ENCODE data around the gene CDHR2.

CDHR2 gene

DNA sequence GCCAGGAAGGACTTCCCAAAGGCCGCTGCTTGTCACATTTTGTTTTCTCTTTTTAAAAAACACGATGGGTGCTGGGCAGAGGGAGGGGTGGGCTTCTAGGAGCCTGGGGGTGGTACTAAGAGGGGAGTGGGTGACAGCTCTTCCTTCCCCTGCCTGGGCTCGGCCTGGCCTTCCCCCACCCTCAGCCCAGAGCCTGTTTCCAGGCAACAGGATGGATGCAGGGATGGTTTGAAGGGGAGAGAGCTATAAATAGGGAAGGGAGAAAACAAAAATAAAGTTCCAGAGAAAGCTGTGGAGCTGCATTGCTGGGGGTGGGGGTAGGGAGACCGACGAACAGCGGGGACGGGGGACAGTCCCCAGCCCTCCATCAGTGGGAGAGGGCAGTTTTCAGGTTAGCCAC, 67.4 kb downstream of the CDHR2 start:
- no peak for DNase-seq (ENCODE audit: low read depth in 4 of 4, low spot score in 1 of 4)

DNA sequence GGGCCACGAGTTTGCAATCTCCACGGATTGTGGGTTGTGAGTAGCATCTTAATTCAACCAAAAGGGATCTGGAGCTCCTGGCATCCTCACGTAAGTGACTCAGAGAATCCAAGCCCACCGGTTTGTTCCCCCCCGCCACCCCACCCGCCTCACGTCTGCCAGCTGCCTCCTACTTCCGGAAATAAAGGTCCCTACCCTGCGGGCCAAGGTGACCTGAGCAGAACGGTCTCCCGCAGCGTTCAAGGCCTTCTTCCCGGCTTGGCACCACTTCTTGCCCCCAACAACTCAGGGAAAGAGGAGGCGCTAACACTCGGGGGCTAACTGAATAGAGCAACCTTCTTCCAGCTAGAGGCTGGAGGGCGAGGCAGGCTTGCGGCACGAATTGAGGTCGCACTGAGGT, 69.6 kb downstream of the CDHR2 start:
- DNase-seq (ENCODE audit: low read depth in 4 of 4, low spot score in 1 of 4): no peak

DNA sequence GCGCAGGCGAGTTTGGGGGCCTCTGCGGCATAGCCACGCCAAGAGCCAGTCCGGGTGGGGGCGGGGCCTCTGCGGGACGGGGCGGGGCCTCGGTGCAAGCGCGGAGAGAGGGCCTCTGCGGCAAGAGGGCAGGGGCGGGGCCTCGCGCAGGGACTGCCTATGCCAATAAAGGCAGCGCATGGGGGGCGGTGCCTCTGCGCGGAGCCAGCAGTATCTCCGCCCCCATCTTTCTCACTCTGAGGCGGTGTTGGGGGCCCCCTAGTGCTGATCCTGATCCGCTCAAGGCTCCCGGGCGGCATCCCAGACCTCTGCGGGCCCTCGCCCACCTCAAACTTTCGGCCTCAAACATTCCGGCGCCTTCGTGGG, 70.0 kb downstream of the CDHR2 start:
- DNase-seq (ENCODE audit: low read depth in 4 of 4, low spot score in 1 of 4): peak; percentile 39 to 86 (median 60)

GRCh38 chr5:176619569-176620332, 70.6 kb downstream of the CDHR2 start:
- DNase-seq (ENCODE audit: low read depth in 4 of 4, low spot score in 1 of 4): no peak

DNA sequence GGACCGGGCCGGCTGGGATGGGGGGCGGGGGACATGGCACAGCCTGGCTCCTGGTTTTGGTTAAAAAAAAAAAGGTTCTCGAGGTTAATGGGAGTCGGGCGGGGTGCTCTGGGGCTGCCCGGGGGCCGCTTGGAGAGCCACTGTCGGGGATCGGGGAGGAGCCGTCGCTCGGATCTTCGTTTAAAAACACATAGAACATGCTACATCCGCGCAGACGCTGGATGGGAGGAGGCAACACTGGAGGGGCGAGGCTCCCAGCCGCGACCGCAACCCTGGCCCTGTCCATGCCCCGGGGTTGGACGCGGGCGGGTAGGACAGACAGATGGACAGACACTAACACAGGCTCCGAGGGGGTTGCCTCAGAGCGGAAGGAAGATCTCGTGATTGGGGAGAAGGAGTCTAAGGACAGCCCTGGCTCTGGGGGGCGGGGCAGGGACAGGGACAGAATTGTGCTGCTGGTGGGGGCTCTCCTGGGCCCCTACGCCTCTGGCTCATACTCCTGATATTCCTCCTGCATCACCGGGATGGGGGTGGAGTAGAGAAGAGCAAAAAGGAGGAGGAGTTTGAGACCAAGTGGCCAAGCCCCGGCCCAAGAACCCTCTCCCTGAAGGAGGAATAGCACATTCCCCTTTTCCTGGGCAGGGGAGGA, 71.3 kb downstream of the CDHR2 start:
- no peak for DNase-seq (ENCODE audit: low read depth in 4 of 4, low spot score in 1 of 4)

DNA sequence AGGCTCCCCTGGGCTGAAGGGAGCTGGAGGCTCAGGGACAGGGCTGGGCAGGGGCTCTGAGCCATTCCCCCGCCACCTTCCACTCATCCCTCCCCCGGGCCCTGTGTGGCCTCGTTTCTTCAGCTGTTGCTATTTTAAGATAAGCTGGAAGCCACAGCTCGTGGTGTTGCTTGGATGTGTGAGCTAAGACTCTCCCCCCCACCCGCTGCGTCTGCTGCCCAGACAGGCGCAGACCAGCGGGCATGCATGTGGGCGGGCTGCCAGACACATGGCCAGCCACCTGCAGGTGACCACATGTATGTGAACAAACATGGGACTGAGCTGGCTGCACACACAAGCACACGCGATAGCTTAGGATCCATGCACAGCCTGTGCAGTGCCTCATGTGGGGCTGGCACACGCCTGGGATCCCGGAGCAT, 72.5 kb downstream of the CDHR2 start:
- DNase-seq (ENCODE audit: low read depth in 4 of 4, low spot score in 1 of 4): no peak

DNA sequence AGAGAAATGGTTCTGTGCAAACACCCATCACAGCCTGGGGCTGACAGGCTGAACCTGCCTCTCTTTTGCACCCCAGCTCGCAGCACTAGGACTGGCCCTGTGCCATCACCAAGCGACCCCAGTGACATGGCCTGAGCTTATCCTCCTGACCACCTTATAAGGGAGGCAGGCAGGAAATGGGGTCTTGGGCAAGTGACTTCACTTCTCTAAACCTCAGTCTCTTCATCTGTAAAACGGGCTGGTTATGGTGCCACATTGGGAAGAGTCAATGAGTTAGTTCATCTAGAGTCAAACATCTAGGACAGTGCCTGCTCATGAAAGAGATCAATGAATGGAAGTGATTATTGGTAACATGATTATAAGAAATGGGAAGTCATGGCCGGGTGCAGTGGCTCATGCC, 75.0 kb downstream of the CDHR2 start:
- no peak for DNase-seq (ENCODE audit: low read depth in 4 of 4, low spot score in 1 of 4)

GRCh38 chr5:176624938-176625337, 75.8 kb downstream of the CDHR2 start:
- no peak for DNase-seq (ENCODE audit: low read depth in 4 of 4, low spot score in 1 of 4)

- no peak for DNase-seq (ENCODE audit: low read depth in 4 of 4, low spot score in 1 of 4)
Measured at GRCh38 chr5:176625512-176625911, 76.4 kb downstream of the CDHR2 start.

GRCh38 chr5:176625966-176626875, 77.1 kb downstream of the CDHR2 start:
- DNase-seq (ENCODE audit: low read depth in 4 of 4, low spot score in 1 of 4): no peak

DNA sequence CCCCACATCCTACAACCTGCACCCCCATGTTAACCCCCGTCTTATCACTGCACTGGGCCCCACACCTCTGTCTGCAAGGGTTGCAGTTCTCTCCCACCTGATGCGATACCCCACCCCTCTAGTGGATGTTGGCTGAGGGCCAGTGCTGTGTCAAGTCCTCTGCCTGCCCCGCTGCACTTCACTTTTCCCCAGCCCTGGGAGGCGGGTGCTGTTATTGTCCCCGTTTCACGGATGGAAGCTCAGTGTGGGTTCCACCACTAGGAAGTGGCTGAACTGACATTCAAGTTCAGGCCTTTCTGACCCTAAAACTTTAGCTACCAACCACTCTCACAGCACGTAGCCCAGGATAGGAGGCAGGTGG, 77.7 kb downstream of the CDHR2 start:
- no peak for DNase-seq (ENCODE audit: low read depth in 4 of 4, low spot score in 1 of 4)

DNA sequence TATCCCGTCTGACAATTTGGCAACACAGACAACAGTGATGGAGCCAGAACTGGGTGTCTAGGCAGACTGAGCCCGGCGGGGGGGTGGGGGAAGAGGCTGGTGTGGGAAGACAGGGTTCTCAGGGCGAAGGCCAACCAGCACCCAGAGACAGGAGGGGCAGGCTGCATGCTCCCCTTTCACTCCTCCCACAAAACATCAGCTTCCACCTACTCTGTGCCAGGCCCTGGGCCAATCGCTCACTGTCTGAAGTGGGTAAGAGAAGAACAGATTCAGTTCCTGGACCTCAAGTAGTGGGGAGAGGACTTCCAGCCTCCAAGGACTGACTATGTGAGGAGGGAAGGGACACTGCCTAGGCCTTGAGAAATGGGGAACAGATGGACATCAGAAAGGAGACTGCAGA, 78.4 kb downstream of the CDHR2 start:
- no peak for DNase-seq (ENCODE audit: low read depth in 4 of 4, low spot score in 1 of 4)

- DNase-seq (ENCODE audit: low read depth in 4 of 4, low spot score in 1 of 4): no peak
Measured at GRCh38 chr5:176628406-176629228, 79.5 kb downstream of the CDHR2 start.

DNA sequence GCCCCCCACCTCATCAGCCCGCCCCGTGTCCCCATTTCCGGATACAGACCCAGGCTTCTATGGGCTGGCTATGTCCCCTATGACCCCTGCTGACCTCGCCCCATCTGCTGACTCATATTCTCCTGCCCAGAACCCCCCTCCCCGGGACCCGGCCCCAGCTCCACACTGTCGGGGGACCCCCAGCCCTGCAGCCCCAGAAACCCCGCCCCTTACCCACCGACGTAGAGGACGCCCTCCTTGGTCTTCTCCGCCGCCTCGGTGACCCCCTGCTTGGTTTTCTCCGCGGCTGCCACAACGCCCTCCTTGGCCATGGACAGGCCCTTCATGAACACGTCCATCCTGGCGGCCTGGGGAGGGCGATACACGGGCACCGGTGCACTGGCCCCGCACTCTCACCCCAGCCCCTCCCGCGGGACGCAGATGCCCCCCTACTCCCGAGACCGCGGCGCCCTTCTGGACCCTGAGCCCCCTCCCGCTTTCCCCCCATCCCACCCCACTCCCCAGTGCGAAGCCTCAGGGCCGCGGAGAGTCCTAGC, 80.2 kb downstream of the CDHR2 start:
- DNase-seq (ENCODE audit: low read depth in 4 of 4, low spot score in 1 of 4): no peak

GRCh38 chr5:176629853-176630680, 80.9 kb downstream of the CDHR2 start, which contains the start of the genes EIF4E1B and SNCB:
Gene EIF4E1B, plus strand, starts transcription at chr5:176630675. Its CDS starts 12,113 bp downstream, at chr5:176642788.
Gene SNCB, minus strand, starts transcription at chr5:176630534. Its CDS starts 880 bp downstream, at chr5:176629654.
- DNase-seq (ENCODE audit: low read depth in 4 of 4, low spot score in 1 of 4): peak in 3 of 4 experiments; percentile 28 to 61 (median 46)

DNA sequence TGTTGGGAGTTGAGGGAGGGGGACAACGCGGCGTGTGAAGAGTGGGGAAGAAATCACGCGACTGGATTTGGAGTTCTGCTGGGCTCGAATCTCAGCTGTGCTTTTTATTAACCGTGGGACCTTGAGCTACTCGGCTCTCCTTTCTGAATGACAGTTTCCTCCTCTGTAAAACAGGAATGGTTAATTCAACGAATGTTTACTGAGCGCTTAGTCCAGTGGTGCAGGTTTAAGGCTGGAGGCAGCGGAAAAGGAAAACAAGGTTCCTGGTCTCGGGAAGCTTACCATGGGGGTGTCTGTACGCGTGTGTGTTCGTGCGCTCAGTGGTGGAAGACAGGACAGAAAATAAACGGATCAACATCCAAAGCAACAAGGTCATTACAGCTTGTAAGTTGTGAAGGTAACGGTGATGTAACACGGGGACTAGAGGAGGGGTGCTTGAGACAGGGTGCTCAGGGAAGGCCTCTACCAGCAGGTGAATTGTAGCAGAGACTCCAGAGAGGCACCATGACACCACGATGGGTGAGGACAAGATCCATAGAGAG, 81.6 kb downstream of the CDHR2 start:
- no peak for DNase-seq (ENCODE audit: low read depth in 4 of 4, low spot score in 1 of 4)

- DNase-seq (ENCODE audit: low read depth in 4 of 4, low spot score in 1 of 4): no peak
Measured at GRCh38 chr5:176631383-176632200, 82.5 kb downstream of the CDHR2 start.

DNA sequence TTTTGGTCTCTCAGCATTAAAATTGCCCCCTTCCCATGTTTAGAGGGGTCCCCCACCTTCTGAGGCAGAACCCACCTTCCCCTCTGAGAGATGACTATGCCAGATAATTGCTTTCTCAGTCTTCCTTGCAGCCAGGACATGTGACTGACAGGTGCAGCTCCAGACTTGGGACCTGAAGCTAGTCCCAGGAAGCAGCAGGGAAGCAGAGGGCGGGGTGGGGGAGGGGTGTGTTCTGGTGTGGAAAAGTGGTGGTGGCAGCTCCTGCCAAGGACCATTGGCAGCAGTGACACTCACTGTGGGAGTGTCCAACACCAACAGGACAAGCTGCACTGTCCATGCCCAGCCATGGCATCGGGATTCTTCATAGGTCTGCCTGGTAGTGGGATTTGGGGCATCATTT, 83.6 kb downstream of the CDHR2 start:
- DNase-seq (ENCODE audit: low read depth in 4 of 4, low spot score in 1 of 4): no peak

- DNase-seq (ENCODE audit: low read depth in 4 of 4, low spot score in 1 of 4): no peak
Measured at GRCh38 chr5:176633598-176633997, 84.5 kb downstream of the CDHR2 start.
